ENCODE measurements around the gene SEC11A. TPM values are rescaled to one million over a fixed set of nuclear protein-coding genes. Genes with fewer than 3 reads are reported as not detected.
"Not testable (repeated sequence)": the region's sequence is repeated elsewhere in the genome, so short reads cannot be mapped to it uniquely, and the experiment has no call there.

The SEC11A gene
- total RNA-seq, 2 donors from 2014 or later = 73.0 to 114 TPM

DNA sequence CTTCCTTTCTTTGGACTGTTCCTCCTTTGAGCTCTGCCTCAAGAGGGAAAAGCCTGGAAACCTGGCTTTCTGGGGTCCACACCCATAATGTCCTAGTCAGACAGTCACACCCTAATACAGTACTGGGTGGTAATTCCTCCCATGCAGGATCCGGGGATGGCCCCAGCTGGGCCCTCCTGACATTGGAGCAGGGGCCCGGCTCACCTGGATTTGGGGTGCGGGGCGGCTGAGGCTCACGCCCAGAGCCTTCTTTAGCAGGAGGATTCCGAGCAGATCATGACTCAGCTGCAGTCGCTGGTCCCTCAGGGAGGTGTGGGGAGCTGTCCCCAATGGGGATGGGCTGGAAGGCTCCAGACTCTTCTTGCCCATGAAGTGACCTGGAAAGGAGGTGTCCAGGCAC, 59.0 kb downstream of the SEC11A start:
- DNase-seq (ENCODE audit: low spot score) (no peak), ATAC-seq (no peak)
- Mint-ChIP-seq H3K4me3 (peak overlapping the region; percentile 77), H3K27ac (peak overlapping the region in 1 of 2 donors; percentile 41), H3K9me3 (no peaks in the 10 kb centered on the region), H3K27me3 (no peaks in the 10 kb centered on the region), H3K36me3 (peaks cover 6% of the 10 kb centered on the region), H3K4me1 (ENCODE audit: low read depth in 2 of 2) (peaks cover 46 to 48% of the 10 kb centered on the region in 2 donors)

DNA sequence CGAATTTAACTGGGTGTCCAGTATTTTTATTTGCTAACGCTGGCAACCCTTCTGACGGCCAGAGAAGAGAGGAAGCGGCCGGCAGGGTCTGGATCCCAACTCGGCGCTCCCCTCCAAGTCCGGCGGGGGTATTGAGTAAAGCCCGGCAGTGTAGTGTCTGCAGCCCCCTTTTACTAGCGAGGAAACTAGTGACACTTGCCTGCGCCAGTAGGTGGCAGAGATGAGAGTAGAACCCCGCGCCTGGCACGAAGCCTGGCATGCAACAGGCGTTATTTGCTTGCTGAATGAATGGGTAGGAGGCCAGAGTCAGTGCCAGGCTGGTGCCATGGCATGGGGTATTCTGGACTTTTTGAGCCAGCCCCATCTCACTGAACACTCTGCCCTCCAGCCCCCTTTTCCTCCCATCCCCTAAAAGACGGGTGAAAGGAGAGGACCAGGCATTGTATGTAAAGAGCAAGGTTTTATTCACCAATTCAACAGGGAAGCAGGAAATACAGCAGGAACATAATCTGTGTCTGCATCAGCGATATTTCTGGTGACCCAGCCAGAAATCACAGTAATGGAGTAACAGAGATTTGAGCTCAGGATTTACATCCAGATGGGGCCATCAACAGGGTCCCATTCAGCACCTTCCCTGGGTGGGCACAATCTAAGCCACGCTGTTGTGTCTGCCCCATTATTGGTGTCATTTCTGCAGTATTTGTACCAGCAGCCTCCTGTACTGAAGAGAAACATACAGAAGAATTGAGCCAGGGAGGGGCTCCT, 61.1 kb downstream of the SEC11A start:
- peak overlapping the region; percentile 80 to 87 for H3K27ac Mint-ChIP-seq
- peaks cover 45 to 52% of the 10 kb centered on the region in 2 donors for H3K4me1 Mint-ChIP-seq (ENCODE audit: low read depth in 2 of 2)
- DNase-seq (ENCODE audit: low spot score) = peak; percentile 72
- H3K27me3 Mint-ChIP-seq = no peaks in the 10 kb centered on the region
- peak overlapping the region; percentile 89 for H3K4me3 Mint-ChIP-seq
- H3K9me3 Mint-ChIP-seq = no peaks in the 10 kb centered on the region
- peak; percentile 52 to 55 for ATAC-seq
- H3K36me3 Mint-ChIP-seq = peaks cover 14% of the 10 kb centered on the region

- Mint-ChIP-seq H3K4me1 (ENCODE audit: low read depth in 2 of 2) (peaks cover 39 to 48% of the 10 kb centered on the region in 2 donors), H3K27me3 (no peaks in the 10 kb centered on the region)
Measured at GRCh38 chr15:84653910-84654688, 61.8 kb downstream of the SEC11A start, which contains the start of gene WDR73. Gene WDR73 (minus strand): TSS chr15:84654283. CDS start chr15:84654274, 9 bp downstream.

DNA sequence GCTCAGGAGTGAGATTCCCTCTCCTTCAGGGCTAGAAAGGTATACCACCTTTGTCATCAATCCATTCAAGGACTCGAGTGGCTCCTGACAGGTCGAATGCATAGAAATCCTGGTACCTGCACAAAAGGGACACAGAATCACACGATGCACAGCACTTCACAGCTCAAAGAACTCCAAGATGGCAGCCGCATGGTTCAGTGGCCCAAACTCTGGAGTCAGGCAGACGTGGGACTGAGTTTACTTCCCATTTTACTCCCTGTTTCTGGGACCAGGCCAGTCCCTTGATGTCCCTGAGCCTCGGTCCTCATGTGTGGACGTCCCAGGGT, 62.4 kb downstream of the SEC11A start:
- no peak for ATAC-seq
- Mint-ChIP-seq H3K4me1 (ENCODE audit: low read depth in 2 of 2) (peaks cover 37 to 45% of the 10 kb centered on the region in 2 donors), H3K27me3 (no peaks in the 10 kb centered on the region), H3K36me3 (peaks cover 21% of the 10 kb centered on the region), H3K27ac (peak overlapping the region; percentile 80 to 87), H3K4me3 (peak overlapping the region; percentile 89), H3K9me3 (no peaks in the 10 kb centered on the region)
- DNase-seq (ENCODE audit: low spot score) = no peak

More at GRCh38 chr15:84653910-84654688, 61.8 kb downstream of the SEC11A start, which contains the start of gene WDR73:
- ATAC-seq (peak; percentile 90 to 94), DNase-seq (ENCODE audit: low spot score) (peak; percentile 96)
- Mint-ChIP-seq H3K36me3 (peaks cover 16% of the 10 kb centered on the region), H3K4me3 (peak within 1 kb of the TSS; percentile 89), H3K27ac (peak within 1 kb of the TSS; percentile 80 to 87), H3K9me3 (no peaks in the 10 kb centered on the region)

DNA sequence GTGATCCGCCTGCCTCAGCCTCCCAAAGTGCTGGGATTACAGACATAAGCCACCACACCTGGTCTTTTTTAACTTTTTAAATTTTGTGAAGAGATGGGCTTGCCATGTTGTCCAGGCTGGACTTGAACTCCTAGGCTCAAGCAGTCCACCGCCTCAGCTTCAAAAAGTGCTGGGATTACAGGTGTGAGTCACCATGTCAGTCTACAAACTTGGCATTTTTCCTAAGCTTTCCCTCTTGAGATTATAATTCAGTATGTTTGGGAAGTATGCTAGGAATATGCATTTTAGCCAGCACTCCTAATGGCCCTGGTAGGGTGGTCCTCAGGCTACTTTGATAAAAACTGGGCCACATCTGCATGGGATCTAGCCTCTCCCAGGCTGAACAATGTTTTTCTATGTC, 66.2 kb downstream of the SEC11A start:
- peaks cover 31% of the 10 kb centered on the region for H3K36me3 Mint-ChIP-seq
- H3K27me3 Mint-ChIP-seq = no peaks in the 10 kb centered on the region
- no peak overlapping the region for H3K4me3 Mint-ChIP-seq
- H3K9me3 Mint-ChIP-seq = no peaks in the 10 kb centered on the region
- no peak overlapping the region for H3K27ac Mint-ChIP-seq
- DNase-seq (ENCODE audit: low spot score) = no peak
- peaks cover 31 to 41% of the 10 kb centered on the region in 2 donors for H3K4me1 Mint-ChIP-seq (ENCODE audit: low read depth in 2 of 2)
- no peak for ATAC-seq

GRCh38 chr15:84648539-84648938, 67.4 kb downstream of the SEC11A start:
- H3K27me3 Mint-ChIP-seq = no peaks in the 10 kb centered on the region
- ATAC-seq (no peak), DNase-seq (ENCODE audit: low spot score) (no peak)
- H3K36me3 Mint-ChIP-seq = peaks cover 31% of the 10 kb centered on the region
- peaks cover 24 to 36% of the 10 kb centered on the region in 2 donors for H3K4me1 Mint-ChIP-seq (ENCODE audit: low read depth in 2 of 2)
- H3K27ac Mint-ChIP-seq = peak overlapping the region in 1 of 2 donors; percentile 53
- no peaks in the 10 kb centered on the region for H3K9me3 Mint-ChIP-seq
- no peak overlapping the region for H3K4me3 Mint-ChIP-seq

- no peaks in the 10 kb centered on the region for H3K9me3 Mint-ChIP-seq
- peaks cover 31% of the 10 kb centered on the region for H3K36me3 Mint-ChIP-seq
- no peaks in the 10 kb centered on the region for H3K27me3 Mint-ChIP-seq
- no peak for ATAC-seq
- no peak for DNase-seq (ENCODE audit: low spot score)
- H3K4me1 Mint-ChIP-seq (ENCODE audit: low read depth in 2 of 2) = peaks cover 23 to 29% of the 10 kb centered on the region in 2 donors
- peak overlapping the region in 1 of 2 donors; percentile 53 for H3K27ac Mint-ChIP-seq
- H3K4me3 Mint-ChIP-seq = no peak overlapping the region
Measured at GRCh38 chr15:84647726-84648125, 68.2 kb downstream of the SEC11A start.

DNA sequence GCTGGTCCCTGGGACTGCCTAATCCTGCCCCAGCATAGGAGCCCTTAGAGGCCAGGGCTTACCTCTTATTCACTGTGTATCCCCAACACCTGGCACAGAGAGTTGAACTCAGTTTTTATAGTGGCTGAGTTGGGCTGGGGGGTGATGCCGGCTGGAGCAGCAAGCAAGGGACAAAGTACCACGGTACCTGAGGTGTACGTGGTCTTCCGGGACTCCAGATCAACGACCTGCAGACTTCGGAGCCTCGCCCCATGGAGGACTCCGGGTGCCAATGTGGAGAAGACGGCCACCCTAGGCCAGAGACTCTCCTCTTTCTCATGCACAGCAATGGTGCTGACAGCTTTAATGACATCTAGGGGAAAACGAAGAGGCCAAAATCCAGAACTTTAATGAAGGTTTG, 69.9 kb downstream of the SEC11A start:
- ATAC-seq = no peak
- Mint-ChIP-seq H3K27me3 (no peaks in the 10 kb centered on the region), H3K4me1 (ENCODE audit: low read depth in 2 of 2) (peaks cover 14% of the 10 kb centered on the region in 2 donors), H3K27ac (peak overlapping the region in 1 of 2 donors; percentile 77), H3K36me3 (peaks cover 17% of the 10 kb centered on the region), H3K9me3 (no peaks in the 10 kb centered on the region), H3K4me3 (no peak overlapping the region)
- DNase-seq (ENCODE audit: low spot score) = peak; percentile 22

GRCh38 chr15:84645496-84645895, 70.4 kb downstream of the SEC11A start:
- peaks cover 17% of the 10 kb centered on the region for H3K36me3 Mint-ChIP-seq
- H3K4me1 Mint-ChIP-seq (ENCODE audit: low read depth in 2 of 2) = peaks cover 14% of the 10 kb centered on the region in 2 donors
- ATAC-seq = no peak

GRCh38 chr15:84643838-84644237, 72.1 kb downstream of the SEC11A start:
- Mint-ChIP-seq H3K9me3 (no peaks in the 10 kb centered on the region), H3K4me1 (ENCODE audit: low read depth in 2 of 2) (peaks cover 10% of the 10 kb centered on the region in 2 donors), H3K4me3 (no peak overlapping the region), H3K27me3 (no peaks in the 10 kb centered on the region), H3K27ac (no peak overlapping the region), H3K36me3 (peaks cover 12% of the 10 kb centered on the region)
- no peak for ATAC-seq
- DNase-seq (ENCODE audit: low spot score) = no peak

More at GRCh38 chr15:84645496-84645895, 70.4 kb downstream of the SEC11A start:
- Mint-ChIP-seq H3K4me3 (no peak overlapping the region), H3K9me3 (no peaks in the 10 kb centered on the region), H3K27ac (peak overlapping the region in 1 of 2 donors; percentile 77), H3K27me3 (no peaks in the 10 kb centered on the region)
- DNase-seq (ENCODE audit: low spot score) = peak; percentile 53

DNA sequence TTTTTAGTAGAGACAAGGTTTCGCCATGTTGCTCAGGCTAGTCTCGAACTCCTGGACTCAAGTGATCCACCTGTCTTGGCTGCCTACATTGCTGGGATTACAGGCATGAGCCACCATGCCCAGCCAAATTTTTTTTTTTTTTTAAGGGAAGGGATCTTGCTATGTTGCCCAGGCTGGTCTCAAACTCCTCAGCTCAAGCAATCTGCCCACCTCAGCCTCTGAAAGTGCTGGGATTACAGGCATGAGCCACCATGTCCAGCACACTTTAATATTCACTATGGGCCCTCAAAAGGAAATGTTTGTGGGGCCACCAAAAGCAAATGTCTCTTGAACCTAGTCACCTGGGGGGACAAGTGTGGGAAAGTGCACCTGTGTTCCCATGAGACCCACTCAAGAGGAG, 73.3 kb downstream of the SEC11A start:
- ATAC-seq; H3K27me3 Mint-ChIP-seq; H3K4me1 Mint-ChIP-seq (ENCODE audit: low read depth in 2 of 2); DNase-seq (ENCODE audit: low spot score); H3K9me3 Mint-ChIP-seq; H3K4me3 Mint-ChIP-seq; H3K36me3 Mint-ChIP-seq; H3K27ac Mint-ChIP-seq: not testable (repeated sequence)

DNA sequence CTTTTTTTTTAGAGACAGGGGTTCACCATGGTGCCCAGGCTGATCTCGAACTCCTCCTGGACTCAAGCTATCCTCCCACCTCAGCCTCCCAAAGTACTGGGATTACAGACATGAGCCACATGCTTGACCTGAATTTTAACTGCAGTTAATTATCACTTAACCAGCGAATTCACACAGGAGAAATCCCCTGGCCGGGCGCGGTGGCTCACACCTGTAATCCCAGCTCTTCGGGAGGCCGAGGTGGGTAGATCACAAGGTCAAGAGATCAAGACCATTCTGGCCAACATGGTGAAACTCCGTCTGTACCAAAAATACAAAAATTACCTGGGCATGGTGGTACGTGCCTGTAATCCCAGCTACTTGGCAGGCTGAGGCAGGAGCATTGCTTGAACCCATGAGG, 74.1 kb downstream of the SEC11A start:
- not testable (repeated sequence) for H3K36me3 Mint-ChIP-seq; H3K27ac Mint-ChIP-seq; H3K4me1 Mint-ChIP-seq (ENCODE audit: low read depth in 2 of 2); ATAC-seq; H3K27me3 Mint-ChIP-seq; DNase-seq (ENCODE audit: low spot score); H3K9me3 Mint-ChIP-seq; H3K4me3 Mint-ChIP-seq

GRCh38 chr15:84638103-84638502, 77.8 kb downstream of the SEC11A start:
- no peak for ATAC-seq
- Mint-ChIP-seq H3K4me3 (no peak overlapping the region), H3K27me3 (no peaks in the 10 kb centered on the region), H3K36me3 (no peaks in the 10 kb centered on the region), H3K27ac (peak overlapping the region in 1 of 2 donors; percentile 12), H3K9me3 (no peaks in the 10 kb centered on the region), H3K4me1 (ENCODE audit: low read depth in 2 of 2) (peaks cover 18 to 21% of the 10 kb centered on the region in 2 donors)
- no peak for DNase-seq (ENCODE audit: low spot score)
